Stimulated activated naive B cell treated with anti-CD40 and anti-IgM and Interleukin-4, amounts not matched to agents 10 μg/mL and 1 μg/mL and 100 μg/mL, for 72 hours (primary cell): ENCODE measurements around the gene SH3RF3.

Experiments used
- ATAC-seq, 2 donors: fragments of 150-1000 bp; cut with Tn5 transposase; replicated peaks; 2 replicates each; pipeline ENCODE4 v1.10.0; 2021; ENCODE audit warnings: moderate library complexity in 1 of 2
- DNase-seq: peaks from one replicate; pipeline ENCODE4 v3.0.0; 2021
- H3K27ac Mint-ChIP-seq: one replicate; pipeline ENCODE4 v1.8.0; 2022; ENCODE audit warnings: mild to moderate bottlenecking, mixed read lengths
- H3K27me3 Mint-ChIP-seq, 2 donors: one replicate each; pipeline ENCODE4 v1.8.0; 2022; ENCODE audit warnings: mixed read lengths in 2 of 2
- H3K36me3 Mint-ChIP-seq, 2 donors: one replicate each; pipeline ENCODE4 v1.8.0; 2022; ENCODE audit warnings: mixed read lengths in 2 of 2, mild to moderate bottlenecking in 1 of 2
- H3K4me1 Mint-ChIP-seq, 2 donors: one replicate each; pipeline ENCODE4 v1.8.0; 2022; ENCODE audit warnings: mixed read lengths in 2 of 2, mild to moderate bottlenecking in 1 of 2
- H3K4me3 Mint-ChIP-seq, 2 donors: one replicate each; pipeline ENCODE4 v1.8.0; 2022; ENCODE audit warnings: mild to moderate bottlenecking in 2 of 2, mixed read lengths in 2 of 2, moderate library complexity in 1 of 2
- H3K9me3 Mint-ChIP-seq, 2 donors: one replicate each; pipeline ENCODE4 v1.8.0; 2022; ENCODE audit warnings: mixed read lengths in 2 of 2, mild to moderate bottlenecking in 1 of 2

Gene SH3RF3

DNA sequence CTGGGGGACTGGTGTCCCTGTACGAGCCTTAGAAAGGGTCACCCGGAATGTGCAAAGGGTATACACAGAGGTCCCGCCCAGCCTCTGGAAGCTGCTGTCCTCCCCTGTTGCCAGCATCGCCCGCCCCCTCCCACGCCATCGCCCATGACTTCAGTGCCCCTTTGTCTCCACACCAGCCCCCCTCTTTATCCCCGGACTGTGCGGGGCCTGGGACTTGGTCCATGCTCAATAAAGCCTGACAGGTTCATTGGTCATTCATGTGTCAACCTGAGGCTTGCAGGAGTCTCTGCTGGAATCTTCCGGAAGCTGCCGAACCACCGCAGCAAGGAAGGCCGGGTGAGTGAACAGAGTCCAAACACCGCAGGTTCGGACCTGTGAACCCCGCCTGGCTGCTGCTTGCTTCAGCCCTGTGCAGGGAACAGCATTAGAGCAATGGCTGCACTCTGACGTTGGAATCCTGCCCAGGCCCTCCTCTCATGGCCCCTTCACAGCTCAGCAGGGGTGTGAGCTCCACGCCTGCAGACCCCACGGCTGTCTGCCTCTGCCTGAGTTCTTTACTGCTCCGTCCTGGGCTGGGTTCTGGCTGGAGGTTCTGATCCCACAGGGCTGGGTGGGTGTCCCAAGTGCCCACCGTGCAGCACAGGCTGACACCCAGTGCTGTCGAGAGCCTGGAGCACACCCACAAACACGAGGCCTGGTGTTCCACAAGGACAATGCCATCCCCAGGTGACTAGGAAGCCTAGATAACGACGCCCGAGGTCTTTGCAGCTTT lies 388.3 kb downstream of the SH3RF3 start:
- ATAC-seq: no peak
- no peaks in the 10 kb centered on the region for H3K27me3 Mint-ChIP-seq
- no peaks in the 10 kb centered on the region for H3K4me1 Mint-ChIP-seq
- no peak for DNase-seq
- H3K27ac Mint-ChIP-seq: no peak overlapping the region
- no peak overlapping the region for H3K4me3 Mint-ChIP-seq
- no peaks in the 10 kb centered on the region for H3K36me3 Mint-ChIP-seq
- no peaks in the 10 kb centered on the region for H3K9me3 Mint-ChIP-seq

DNA sequence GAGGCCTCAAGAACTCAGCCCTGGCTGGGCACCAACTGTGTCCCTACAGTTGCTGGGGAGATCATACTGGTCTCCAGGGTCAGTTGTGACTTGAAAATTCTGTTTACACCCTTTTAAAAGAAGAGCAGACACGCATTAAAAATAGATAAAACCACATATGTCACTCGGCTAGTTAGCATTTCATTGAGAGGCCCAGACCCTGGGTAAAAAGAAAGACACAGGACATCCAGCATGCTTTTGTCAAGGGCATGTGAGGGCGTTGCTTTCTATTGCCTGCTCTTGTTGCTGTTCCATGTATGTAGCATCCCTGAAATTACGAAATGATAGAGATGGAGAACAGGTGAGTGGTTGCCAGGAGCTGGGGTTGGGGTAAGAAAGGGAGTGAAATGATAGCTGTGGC lies 390.5 kb downstream of the SH3RF3 start:
- Mint-ChIP-seq H3K36me3 (no peaks in the 10 kb centered on the region), H3K27me3 (no peaks in the 10 kb centered on the region), H3K4me1 (no peaks in the 10 kb centered on the region), H3K27ac (no peak overlapping the region), H3K4me3 (no peak overlapping the region), H3K9me3 (no peaks in the 10 kb centered on the region)
- DNase-seq (no peak), ATAC-seq (no peak)

DNA sequence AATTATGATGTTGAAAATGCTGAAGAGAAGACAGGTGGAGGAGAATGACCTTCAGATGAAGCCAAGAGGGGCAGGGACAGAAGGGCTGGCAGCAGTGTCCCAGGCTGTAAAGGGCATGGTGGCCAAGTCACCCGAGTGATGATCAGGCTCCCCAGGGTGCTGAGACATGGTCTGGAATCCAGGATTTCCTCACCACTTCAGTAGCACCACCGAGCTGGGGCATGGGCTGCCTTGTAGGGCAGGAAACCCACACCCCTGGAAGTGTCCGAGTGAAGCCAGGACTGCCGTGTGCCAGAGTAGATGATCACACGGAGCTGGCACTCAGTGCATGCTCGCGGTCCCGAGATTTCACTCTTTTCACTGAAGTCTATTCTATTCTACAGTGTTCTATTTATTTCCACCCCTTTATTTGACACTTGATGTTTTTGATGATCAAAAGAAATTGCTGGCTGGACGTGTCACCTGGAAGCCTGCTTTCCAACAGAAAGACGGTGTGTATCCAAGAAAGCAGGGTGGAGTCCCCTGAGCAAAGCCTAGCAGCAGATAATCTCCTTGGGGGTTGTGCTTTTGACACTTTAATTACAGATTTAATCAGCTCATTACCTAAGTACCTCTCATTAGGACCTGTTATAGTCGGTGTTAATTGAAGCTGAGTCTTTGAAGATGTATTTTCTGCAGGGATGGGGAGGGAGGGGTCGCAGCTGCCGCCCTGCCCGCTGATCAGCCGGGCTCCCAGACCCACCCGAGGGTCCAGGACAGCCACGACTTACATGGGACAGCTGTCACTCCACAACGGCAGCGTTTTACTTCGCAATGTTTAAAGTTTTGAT lies 392.4 kb downstream of the SH3RF3 start:
- Mint-ChIP-seq H3K4me1 (no peaks in the 10 kb centered on the region), H3K27ac (no peak overlapping the region), H3K36me3 (no peaks in the 10 kb centered on the region), H3K9me3 (no peaks in the 10 kb centered on the region), H3K27me3 (no peaks in the 10 kb centered on the region), H3K4me3 (no peak overlapping the region)
- DNase-seq (no peak), ATAC-seq (no peak)

DNA sequence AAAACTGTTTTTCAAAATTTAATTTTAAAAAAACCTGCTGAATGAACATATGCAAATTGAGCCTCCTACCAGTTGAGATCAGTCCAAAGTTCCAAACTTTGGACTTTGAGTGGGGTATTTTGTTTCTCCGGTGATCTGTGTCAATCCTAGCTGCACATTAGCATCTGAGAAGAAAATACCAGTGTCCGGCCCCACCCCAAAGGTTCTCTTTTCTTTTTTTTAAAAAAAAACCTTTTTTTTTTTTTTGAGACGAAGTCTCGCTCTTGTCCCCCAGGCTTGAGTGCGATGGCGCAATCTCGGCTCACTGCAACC lies 393.0 kb downstream of the SH3RF3 start:
- Mint-ChIP-seq H3K27ac (no peak overlapping the region), H3K27me3 (no peaks in the 10 kb centered on the region), H3K9me3 (no peaks in the 10 kb centered on the region), H3K4me1 (no peaks in the 10 kb centered on the region), H3K4me3 (no peak overlapping the region), H3K36me3 (no peaks in the 10 kb centered on the region)
- ATAC-seq (no peak), DNase-seq (no peak)

DNA sequence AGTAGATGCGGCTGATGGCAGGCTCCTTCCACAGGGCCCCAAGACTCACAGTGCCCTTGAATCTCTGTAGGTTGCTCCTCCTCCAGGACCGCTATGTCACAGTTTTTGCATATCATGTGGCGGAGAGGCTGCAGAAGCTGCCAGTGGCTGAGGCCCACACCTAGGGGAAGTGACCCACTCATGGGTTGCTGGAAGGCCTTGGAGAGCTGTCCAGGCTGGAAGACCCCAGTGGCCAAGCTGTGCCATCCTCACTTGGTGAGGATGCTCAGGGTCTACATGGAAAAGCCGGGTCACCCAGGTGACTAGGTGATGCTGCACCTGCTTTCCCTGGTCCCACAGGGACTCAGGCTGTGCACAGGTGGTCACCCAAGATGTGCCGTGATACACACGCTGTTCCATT lies 394.1 kb downstream of the SH3RF3 start:
- no peak for ATAC-seq

DNA sequence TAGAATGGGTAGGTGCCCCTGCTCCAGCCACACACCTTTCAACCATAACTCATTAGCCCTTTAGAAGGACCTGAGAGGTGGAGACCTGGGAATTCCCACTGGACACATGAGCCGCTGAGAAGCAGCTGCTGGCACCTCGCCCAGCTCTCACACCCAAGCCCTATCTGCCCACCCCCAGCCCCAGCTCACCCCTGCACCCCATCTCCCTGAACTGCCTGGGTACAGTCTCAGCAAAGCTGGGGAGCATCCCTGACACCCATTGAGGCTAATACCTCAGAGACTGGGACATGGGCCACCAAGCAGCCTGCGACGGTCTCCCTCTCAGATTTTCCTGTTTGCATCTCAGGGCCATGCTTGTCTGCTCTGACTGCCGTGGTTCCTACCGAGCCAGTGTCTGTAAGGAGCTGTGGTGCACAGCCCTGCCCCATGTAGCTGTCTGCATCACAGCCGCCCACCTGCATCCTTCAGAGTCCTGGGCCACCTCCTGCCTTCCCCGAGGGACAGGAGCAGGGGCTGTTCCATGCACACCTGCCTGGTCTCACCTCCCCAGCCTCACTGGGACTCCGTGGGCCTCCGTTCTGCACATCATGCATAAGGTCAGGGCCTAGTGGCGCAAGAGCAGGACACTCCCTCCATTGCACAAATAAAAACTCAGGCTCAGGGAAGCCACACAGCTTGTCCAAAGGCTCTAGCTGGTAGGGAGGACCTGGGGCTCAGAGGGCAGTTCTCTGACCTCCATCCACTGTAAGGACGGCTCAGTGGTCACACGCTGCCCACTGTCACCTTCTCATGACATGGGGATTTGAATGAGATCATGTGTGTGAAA lies 394.7 kb downstream of the SH3RF3 start:
- no peak overlapping the region for H3K4me3 Mint-ChIP-seq
- no peaks in the 10 kb centered on the region for H3K36me3 Mint-ChIP-seq
- no peak for DNase-seq
- H3K27ac Mint-ChIP-seq: no peak overlapping the region
- no peaks in the 10 kb centered on the region for H3K27me3 Mint-ChIP-seq
- no peak for ATAC-seq
- no peaks in the 10 kb centered on the region for H3K9me3 Mint-ChIP-seq
- no peaks in the 10 kb centered on the region for H3K4me1 Mint-ChIP-seq

More for the DNA sequence above, 394.1 kb downstream of the SH3RF3 start:
- Mint-ChIP-seq H3K36me3 (no peaks in the 10 kb centered on the region), H3K27ac (no peak overlapping the region), H3K27me3 (no peaks in the 10 kb centered on the region), H3K4me3 (no peak overlapping the region), H3K9me3 (no peaks in the 10 kb centered on the region), H3K4me1 (no peaks in the 10 kb centered on the region)
- DNase-seq: no peak

DNA sequence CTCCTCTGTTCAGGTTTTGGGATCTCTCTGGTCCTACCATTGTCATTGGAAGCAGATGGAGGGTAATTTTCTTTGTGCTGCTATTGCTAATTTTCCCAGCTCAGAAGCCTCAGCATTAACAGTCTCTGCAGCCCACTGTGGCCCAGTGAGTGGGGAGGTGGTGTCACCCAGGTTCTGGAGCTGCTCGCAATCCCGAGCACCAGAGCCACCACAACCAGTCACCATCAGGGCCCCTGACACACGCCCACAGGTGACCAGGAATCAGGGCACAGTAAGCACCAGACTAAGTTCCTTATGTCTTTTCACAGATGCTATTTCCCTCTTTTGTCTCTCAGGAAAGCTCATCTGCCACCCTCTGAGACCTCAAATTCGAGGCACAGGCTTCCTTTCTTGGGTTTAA lies 396.8 kb downstream of the SH3RF3 start:
- Mint-ChIP-seq H3K9me3 (no peaks in the 10 kb centered on the region), H3K4me3 (no peak overlapping the region), H3K27me3 (peaks cover 0 to 4% of the 10 kb centered on the region in 2 donors), H3K36me3 (no peaks in the 10 kb centered on the region), H3K27ac (no peak overlapping the region), H3K4me1 (peaks cover 0 to 12% of the 10 kb centered on the region in 2 donors)
- DNase-seq (no peak), ATAC-seq (no peak)

DNA sequence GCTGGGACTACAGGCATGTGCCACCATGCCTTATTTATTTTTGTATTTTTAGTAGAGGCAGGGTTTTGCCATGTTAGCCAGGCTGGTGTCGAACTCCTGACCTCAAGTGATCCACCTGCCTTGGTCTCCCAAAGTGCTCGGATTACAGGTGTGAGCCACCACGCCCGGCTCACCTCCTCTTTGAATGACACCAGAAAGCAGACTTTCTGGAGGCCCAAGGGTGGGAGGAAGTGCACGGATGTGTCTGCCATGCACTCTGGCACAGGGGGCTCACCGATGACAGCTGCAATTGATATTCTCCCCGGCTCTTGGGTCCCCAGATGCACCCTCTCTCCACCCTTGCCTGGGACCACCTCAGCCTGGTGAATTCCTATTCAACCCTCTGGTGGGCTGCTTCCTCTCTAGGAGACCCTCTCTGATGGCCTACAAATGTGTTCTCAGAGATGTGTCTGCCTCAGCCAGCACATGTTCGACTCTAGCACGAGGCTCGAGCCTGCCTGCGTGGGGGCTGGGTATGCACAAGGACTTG lies 397.5 kb downstream of the SH3RF3 start:
- Mint-ChIP-seq H3K4me1 (peaks cover 0 to 12% of the 10 kb centered on the region in 2 donors), H3K9me3 (no peaks in the 10 kb centered on the region), H3K27me3 (peaks cover 0 to 4% of the 10 kb centered on the region in 2 donors), H3K36me3 (no peaks in the 10 kb centered on the region), H3K27ac (no peak overlapping the region), H3K4me3 (no peak overlapping the region)
- ATAC-seq (no peak), DNase-seq (no peak)

DNA sequence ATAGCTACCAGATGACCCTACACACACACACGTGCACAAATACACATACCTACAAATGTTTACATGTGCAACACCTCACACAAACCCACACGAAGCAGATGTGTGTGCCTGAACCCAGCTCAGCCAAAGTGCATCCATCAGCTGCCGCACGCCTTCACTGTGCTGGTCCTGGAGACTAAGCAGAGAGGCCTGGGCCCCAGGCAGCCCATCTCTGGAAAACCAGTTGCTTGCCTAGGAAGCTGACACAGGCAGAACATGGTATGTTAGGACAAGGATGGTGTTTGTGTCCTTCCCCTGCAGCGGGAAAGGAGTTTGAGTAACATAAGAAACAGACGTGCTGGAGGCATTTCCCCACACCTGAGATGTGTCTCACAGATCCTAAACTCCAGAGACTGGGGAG lies 398.1 kb downstream of the SH3RF3 start:
- Mint-ChIP-seq H3K27me3 (peaks cover 0 to 4% of the 10 kb centered on the region in 2 donors), H3K36me3 (no peaks in the 10 kb centered on the region), H3K27ac (no peak overlapping the region), H3K9me3 (no peaks in the 10 kb centered on the region), H3K4me3 (no peak overlapping the region), H3K4me1 (peaks cover 0 to 12% of the 10 kb centered on the region in 2 donors)
- DNase-seq (no peak), ATAC-seq (no peak)

DNA sequence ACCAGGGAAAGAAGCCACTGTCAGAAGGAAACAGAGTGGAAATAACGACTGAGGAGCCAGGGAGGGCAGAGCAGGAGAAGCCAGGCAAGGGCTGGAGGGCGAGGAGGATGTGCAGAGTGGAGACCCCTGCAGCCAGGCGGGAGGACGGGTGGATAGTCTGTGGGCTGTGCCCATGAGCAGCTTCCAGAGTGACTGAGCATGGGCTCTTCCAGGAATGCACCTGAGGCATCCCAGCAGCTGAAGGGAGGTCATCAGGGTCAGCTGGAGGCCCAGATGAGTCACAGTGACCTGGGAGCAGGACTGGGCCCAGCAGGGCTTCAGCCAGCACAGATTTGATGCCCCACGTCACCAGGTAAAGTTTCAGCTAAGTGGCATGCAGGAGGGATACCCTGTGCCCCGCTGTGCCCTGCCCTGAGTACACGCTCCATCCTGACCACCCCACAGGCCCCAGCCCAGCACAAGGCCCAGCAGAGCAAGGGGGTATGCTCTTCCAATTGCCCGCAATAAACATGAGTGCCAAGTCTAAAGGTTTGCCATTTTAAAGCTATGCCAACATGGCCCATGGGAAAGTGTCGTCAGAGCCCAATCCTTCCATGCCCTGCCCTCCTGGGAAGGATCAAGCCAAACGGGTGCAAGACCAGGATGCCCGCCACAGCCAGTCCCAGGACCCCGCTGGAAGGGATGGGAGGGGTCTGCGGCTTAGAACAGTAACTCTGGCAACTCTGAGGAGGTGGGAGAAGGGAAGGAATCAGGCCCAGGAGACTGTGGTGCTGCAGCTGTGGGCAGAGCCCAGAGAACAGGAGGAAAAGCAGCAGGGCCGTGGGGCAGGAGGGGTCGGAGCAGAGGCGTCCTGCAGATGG lies 399.1 kb downstream of the SH3RF3 start:
- Mint-ChIP-seq H3K27ac (no peak overlapping the region), H3K27me3 (peaks cover 0 to 4% of the 10 kb centered on the region in 2 donors), H3K4me1 (peaks cover 0 to 12% of the 10 kb centered on the region in 2 donors), H3K9me3 (no peaks in the 10 kb centered on the region), H3K36me3 (no peaks in the 10 kb centered on the region), H3K4me3 (no peak overlapping the region)
- no peak for DNase-seq
- ATAC-seq: no peak

DNA sequence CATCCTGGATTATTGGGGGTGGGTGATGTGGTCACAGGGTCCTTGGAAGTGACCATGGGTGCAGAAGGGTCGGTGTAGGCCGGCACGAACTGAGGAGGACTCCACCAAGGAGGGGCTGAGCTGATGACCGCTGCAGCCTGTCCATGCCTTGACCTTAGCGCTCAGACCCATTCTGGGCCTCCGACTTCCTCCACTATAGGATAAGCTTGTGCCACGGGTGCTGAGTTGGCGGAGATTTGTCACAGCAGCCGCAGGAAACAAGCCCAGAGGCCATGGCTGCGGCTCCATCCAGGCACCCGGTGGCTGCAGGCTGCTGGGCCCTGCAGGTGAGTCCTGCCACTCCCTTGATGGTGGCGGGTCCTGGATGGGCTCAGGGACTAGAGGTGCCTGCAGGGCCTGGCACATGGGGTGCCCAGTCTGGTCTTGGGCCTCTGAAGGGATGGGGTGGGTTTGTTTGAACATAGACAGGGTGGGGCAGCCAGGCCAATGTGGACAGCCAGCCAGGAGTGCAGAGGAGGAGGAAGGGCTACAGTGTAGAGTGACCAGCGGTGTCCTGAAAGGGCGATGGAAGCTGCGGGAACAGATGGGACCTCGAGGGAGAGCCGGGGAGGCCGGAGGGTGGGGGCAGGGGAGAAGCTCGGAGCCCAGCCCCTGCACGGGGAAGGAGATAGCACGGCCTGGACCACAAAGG lies 400.0 kb downstream of the SH3RF3 start:
- Mint-ChIP-seq H3K27me3 (peaks cover 0 to 4% of the 10 kb centered on the region in 2 donors), H3K36me3 (no peaks in the 10 kb centered on the region), H3K9me3 (no peaks in the 10 kb centered on the region), H3K4me3 (no peak overlapping the region), H3K27ac (no peak overlapping the region), H3K4me1 (peaks cover 0 to 12% of the 10 kb centered on the region in 2 donors)
- ATAC-seq (no peak), DNase-seq (no peak)

DNA sequence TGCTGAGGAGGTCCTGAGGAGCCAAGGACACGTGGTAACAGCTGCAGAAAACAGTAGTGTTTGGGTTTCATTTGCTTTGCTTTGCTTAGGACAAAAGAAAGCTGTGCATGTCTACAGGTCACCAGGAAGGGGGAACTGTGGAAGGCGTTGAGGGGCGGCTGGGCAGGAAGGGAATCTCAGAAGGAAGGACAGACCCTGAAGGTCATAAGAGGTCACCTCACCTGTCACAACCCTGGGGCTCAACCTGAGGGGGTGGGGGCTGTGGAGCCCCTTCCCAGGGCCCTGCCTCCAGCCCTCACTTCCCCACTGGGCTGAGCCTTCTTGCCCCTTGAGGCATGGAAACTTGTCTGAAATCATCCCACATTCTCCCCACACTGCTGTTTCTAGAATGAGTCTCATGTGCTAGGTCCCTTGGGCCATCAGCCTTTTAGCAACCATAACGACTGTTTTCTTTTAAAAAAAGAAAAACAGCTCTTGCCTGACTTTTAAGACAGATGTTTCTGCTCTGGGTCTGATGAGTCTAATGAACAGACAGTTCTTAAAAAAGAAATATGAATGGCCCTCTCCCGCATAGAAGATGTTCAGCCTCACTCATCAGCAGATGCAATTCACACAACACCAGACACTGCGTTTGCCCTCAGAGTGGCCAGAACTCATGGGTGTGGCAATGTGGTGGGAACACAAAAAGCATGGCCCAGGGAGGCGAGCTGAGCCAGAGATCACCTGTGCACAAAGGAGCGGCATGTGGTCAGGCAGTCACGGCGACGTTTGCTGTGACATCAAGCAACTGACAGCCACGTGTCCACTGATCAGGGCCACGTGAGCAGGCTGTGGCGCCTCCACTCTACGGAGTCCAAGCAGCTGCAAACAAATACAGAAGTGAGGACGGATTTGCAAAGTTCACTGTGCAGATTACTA lies 400.8 kb downstream of the SH3RF3 start:
- DNase-seq (no peak), ATAC-seq (no peak)
- Mint-ChIP-seq H3K36me3 (no peaks in the 10 kb centered on the region), H3K4me3 (no peak overlapping the region), H3K27ac (no peak overlapping the region), H3K27me3 (peaks cover 0 to 4% of the 10 kb centered on the region in 2 donors), H3K4me1 (peaks cover 0 to 12% of the 10 kb centered on the region in 2 donors), H3K9me3 (no peaks in the 10 kb centered on the region)
